ENCODE data around the gene SDK1.

Gene SDK1

GRCh38 chr7:3859431-3859830 is 558.4 kb downstream of the SDK1 start:
- H3K27ac Mint-ChIP-seq = no peak overlapping the region
- H3K4me1 Mint-ChIP-seq (ENCODE audit: low read depth) = no peaks in the 10 kb centered on the region
- no peaks in the 10 kb centered on the region for H3K9me3 Mint-ChIP-seq (ENCODE audit: low read depth)
- no peak overlapping the region for H3K4me3 Mint-ChIP-seq
- no peaks in the 10 kb centered on the region for H3K36me3 Mint-ChIP-seq
- peaks cover 2% of the 10 kb centered on the region for H3K27me3 Mint-ChIP-seq

GRCh38 chr7:3860932-3861331 is 559.9 kb downstream of the SDK1 start:
- Mint-ChIP-seq H3K27ac (no peak overlapping the region), H3K27me3 (peaks cover 4% of the 10 kb centered on the region), H3K36me3 (no peaks in the 10 kb centered on the region), H3K4me1 (ENCODE audit: low read depth) (no peaks in the 10 kb centered on the region), H3K4me3 (no peak overlapping the region), H3K9me3 (ENCODE audit: low read depth) (no peaks in the 10 kb centered on the region)

- Mint-ChIP-seq H3K36me3 (no peaks in the 10 kb centered on the region), H3K4me1 (ENCODE audit: low read depth) (no peaks in the 10 kb centered on the region), H3K9me3 (ENCODE audit: low read depth) (no peaks in the 10 kb centered on the region), H3K27me3 (peaks cover 4% of the 10 kb centered on the region), H3K27ac (no peak overlapping the region), H3K4me3 (no peak overlapping the region)
Measured at GRCh38 chr7:3861386-3861785, 560.3 kb downstream of the SDK1 start.

- H3K4me1 Mint-ChIP-seq (ENCODE audit: low read depth) = no peaks in the 10 kb centered on the region
- no peaks in the 10 kb centered on the region for H3K9me3 Mint-ChIP-seq (ENCODE audit: low read depth)
- H3K36me3 Mint-ChIP-seq = no peaks in the 10 kb centered on the region
- peaks cover 4% of the 10 kb centered on the region for H3K27me3 Mint-ChIP-seq
- H3K27ac Mint-ChIP-seq = no peak overlapping the region
- H3K4me3 Mint-ChIP-seq = no peak overlapping the region
Measured at GRCh38 chr7:3861941-3862340, 560.9 kb downstream of the SDK1 start.

- Mint-ChIP-seq H3K4me1 (ENCODE audit: low read depth) (no peaks in the 10 kb centered on the region), H3K27ac (no peak overlapping the region), H3K36me3 (no peaks in the 10 kb centered on the region), H3K9me3 (ENCODE audit: low read depth) (no peaks in the 10 kb centered on the region), H3K4me3 (no peak overlapping the region), H3K27me3 (peaks cover 3% of the 10 kb centered on the region)
Measured at GRCh38 chr7:3862774-3863173, 561.7 kb downstream of the SDK1 start.

GRCh38 chr7:3866277-3866676 is 565.2 kb downstream of the SDK1 start:
- H3K4me1 Mint-ChIP-seq (ENCODE audit: low read depth) = no peaks in the 10 kb centered on the region
- H3K27me3 Mint-ChIP-seq = peaks cover 3% of the 10 kb centered on the region
- no peak overlapping the region for H3K4me3 Mint-ChIP-seq
- H3K9me3 Mint-ChIP-seq (ENCODE audit: low read depth) = no peaks in the 10 kb centered on the region
- no peaks in the 10 kb centered on the region for H3K36me3 Mint-ChIP-seq
- no peak overlapping the region for H3K27ac Mint-ChIP-seq

- Mint-ChIP-seq H3K36me3 (no peaks in the 10 kb centered on the region), H3K27me3 (peaks cover 5% of the 10 kb centered on the region), H3K4me3 (no peak overlapping the region), H3K9me3 (ENCODE audit: low read depth) (no peaks in the 10 kb centered on the region), H3K4me1 (ENCODE audit: low read depth) (no peaks in the 10 kb centered on the region), H3K27ac (no peak overlapping the region)
Measured at GRCh38 chr7:3867863-3868262, 566.8 kb downstream of the SDK1 start.

- no peak overlapping the region for H3K27ac Mint-ChIP-seq
- peaks cover 4% of the 10 kb centered on the region for H3K36me3 Mint-ChIP-seq
- peaks cover 5% of the 10 kb centered on the region for H3K27me3 Mint-ChIP-seq
- no peak overlapping the region for H3K4me3 Mint-ChIP-seq
- no peaks in the 10 kb centered on the region for H3K4me1 Mint-ChIP-seq (ENCODE audit: low read depth)
- H3K9me3 Mint-ChIP-seq (ENCODE audit: low read depth) = no peaks in the 10 kb centered on the region
Measured at GRCh38 chr7:3879355-3880075, 578.5 kb downstream of the SDK1 start.

- peaks cover 2% of the 10 kb centered on the region for H3K36me3 Mint-ChIP-seq
- no peak overlapping the region for H3K4me3 Mint-ChIP-seq
- no peaks in the 10 kb centered on the region for H3K4me1 Mint-ChIP-seq (ENCODE audit: low read depth)
- H3K27ac Mint-ChIP-seq = no peak overlapping the region
- no peaks in the 10 kb centered on the region for H3K9me3 Mint-ChIP-seq (ENCODE audit: low read depth)
- peaks cover 2% of the 10 kb centered on the region for H3K27me3 Mint-ChIP-seq
Measured at GRCh38 chr7:3880228-3880987, 579.4 kb downstream of the SDK1 start.

GRCh38 chr7:3882782-3883181 is 581.7 kb downstream of the SDK1 start:
- Mint-ChIP-seq H3K4me1 (ENCODE audit: low read depth) (no peaks in the 10 kb centered on the region), H3K4me3 (no peak overlapping the region), H3K36me3 (peaks cover 2% of the 10 kb centered on the region), H3K27me3 (peaks cover 2% of the 10 kb centered on the region), H3K27ac (no peak overlapping the region), H3K9me3 (ENCODE audit: low read depth) (no peaks in the 10 kb centered on the region)

- Mint-ChIP-seq H3K36me3 (peaks cover 2% of the 10 kb centered on the region), H3K4me1 (ENCODE audit: low read depth) (no peaks in the 10 kb centered on the region), H3K27ac (no peak overlapping the region), H3K9me3 (ENCODE audit: low read depth) (no peaks in the 10 kb centered on the region), H3K4me3 (no peak overlapping the region), H3K27me3 (peaks cover 2% of the 10 kb centered on the region)
Measured at GRCh38 chr7:3884543-3884942, 583.5 kb downstream of the SDK1 start.

GRCh38 chr7:3887096-3887690 is 586.1 kb downstream of the SDK1 start:
- Mint-ChIP-seq H3K36me3 (no peaks in the 10 kb centered on the region), H3K27ac (no peak overlapping the region), H3K9me3 (ENCODE audit: low read depth) (no peaks in the 10 kb centered on the region), H3K27me3 (no peaks in the 10 kb centered on the region), H3K4me1 (ENCODE audit: low read depth) (no peaks in the 10 kb centered on the region), H3K4me3 (no peak overlapping the region)

- no peak overlapping the region for H3K27ac Mint-ChIP-seq
- no peaks in the 10 kb centered on the region for H3K9me3 Mint-ChIP-seq (ENCODE audit: low read depth)
- H3K4me1 Mint-ChIP-seq (ENCODE audit: low read depth) = no peaks in the 10 kb centered on the region
- no peaks in the 10 kb centered on the region for H3K36me3 Mint-ChIP-seq
- no peaks in the 10 kb centered on the region for H3K27me3 Mint-ChIP-seq
- H3K4me3 Mint-ChIP-seq = no peak overlapping the region
Measured at GRCh38 chr7:3888096-3888495, 587.0 kb downstream of the SDK1 start.

GRCh38 chr7:3892157-3892556 is 591.1 kb downstream of the SDK1 start:
- Mint-ChIP-seq H3K4me3 (no peak overlapping the region), H3K4me1 (ENCODE audit: low read depth) (no peaks in the 10 kb centered on the region), H3K27ac (no peak overlapping the region), H3K9me3 (ENCODE audit: low read depth) (no peaks in the 10 kb centered on the region), H3K27me3 (no peaks in the 10 kb centered on the region), H3K36me3 (no peaks in the 10 kb centered on the region)

GRCh38 chr7:3892686-3893085 is 591.6 kb downstream of the SDK1 start:
- Mint-ChIP-seq H3K4me3 (no peak overlapping the region), H3K4me1 (ENCODE audit: low read depth) (no peaks in the 10 kb centered on the region), H3K9me3 (ENCODE audit: low read depth) (no peaks in the 10 kb centered on the region), H3K27ac (no peak overlapping the region), H3K27me3 (no peaks in the 10 kb centered on the region), H3K36me3 (no peaks in the 10 kb centered on the region)

Measured in activated naive CD8-positive, alpha-beta T cell (primary cell).